Measurements from ENCODE around the gene ASXL1.
"Not testable (repeated sequence)": the region's sequence is repeated elsewhere in the genome, so short reads cannot be mapped to it uniquely, and the experiment has no call there.

Gene ASXL1

DNA sequence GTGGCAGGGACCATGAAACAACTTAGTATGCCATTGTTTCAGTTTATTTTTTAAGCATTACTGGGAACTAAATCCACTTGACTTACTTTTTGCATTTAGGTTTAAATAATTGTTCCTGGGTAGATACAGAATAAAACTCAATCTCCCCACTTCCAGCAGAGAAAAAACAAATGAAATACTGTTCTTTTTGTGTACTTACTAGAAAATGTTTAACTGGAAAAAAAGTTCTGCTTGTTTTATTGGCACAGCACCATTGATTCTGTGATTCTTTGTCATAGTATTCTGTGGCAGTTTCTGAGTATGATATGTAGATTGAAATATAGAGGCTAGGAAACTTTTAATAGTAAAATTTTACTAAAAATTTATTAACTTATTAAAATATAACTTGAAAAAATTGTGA lies 10.2 kb downstream of the ASXL1 start:
- TF ChIP-seq, protein P1, sequence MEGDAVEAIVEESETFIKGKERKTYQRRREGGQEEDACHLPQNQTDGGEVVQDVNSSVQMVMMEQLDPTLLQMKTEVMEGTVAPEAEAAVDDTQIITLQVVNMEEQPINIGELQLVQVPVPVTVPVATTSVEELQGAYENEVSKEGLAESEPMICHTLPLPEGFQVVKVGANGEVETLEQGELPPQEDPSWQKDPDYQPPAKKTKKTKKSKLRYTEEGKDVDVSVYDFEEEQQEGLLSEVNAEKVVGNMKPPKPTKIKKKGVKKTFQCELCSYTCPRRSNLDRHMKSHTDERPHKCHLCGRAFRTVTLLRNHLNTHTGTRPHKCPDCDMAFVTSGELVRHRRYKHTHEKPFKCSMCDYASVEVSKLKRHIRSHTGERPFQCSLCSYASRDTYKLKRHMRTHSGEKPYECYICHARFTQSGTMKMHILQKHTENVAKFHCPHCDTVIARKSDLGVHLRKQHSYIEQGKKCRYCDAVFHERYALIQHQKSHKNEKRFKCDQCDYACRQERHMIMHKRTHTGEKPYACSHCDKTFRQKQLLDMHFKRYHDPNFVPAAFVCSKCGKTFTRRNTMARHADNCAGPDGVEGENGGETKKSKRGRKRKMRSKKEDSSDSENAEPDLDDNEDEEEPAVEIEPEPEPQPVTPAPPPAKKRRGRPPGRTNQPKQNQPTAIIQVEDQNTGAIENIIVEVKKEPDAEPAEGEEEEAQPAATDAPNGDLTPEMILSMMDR (IDR thresholded peaks at IDR 0.05; ENCODE audit: poor library complexity, severe bottlenecking): no peak

DNA sequence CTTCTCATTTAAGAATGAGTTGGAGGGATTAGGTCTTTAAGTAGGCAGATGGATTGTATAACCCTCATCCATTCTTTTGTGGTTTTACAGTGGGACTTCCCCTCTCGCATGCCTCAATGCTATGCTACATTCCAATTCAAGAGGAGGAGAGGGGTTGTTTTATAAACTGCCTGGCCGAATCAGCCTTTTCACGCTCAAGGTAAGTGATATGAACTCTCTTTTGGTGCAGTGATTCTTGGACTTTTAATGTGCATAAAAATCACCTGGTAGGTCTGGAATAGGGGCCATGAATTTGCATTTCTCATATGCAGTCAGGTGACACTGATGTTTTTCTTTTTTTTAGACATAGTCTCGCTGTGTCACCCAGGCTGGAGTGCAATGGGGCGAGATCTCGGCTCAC lies 10.8 kb downstream of the ASXL1 start:
- Histone ChIP-seq H3K27ac (ENCODE audit: poor library complexity, severe bottlenecking) (no peak overlapping the region), H3K4me3 (ENCODE audit: severe bottlenecking) (no peak overlapping the region), H3K9me3 (ENCODE audit: severe bottlenecking) (no peaks in the 10 kb centered on the region), H3K36me3 (ENCODE audit: low read depth) (peaks cover 72% of the 10 kb centered on the region), H3K27me3 (ENCODE audit: insufficient read depth, poor library complexity, severe bottlenecking) (no peaks in the 10 kb centered on the region), H3K4me1 (ENCODE audit: insufficient read depth, poor library complexity, severe bottlenecking) (no peaks in the 10 kb centered on the region)
- ATAC-seq (ENCODE audit: low read depth): no peak
- TF ChIP-seq, protein P1 (IDR thresholded peaks at IDR 0.05; ENCODE audit: poor library complexity, severe bottlenecking): no peak
- DNase-seq (ENCODE audit: low spot score): no peak

More for the DNA sequence above, 10.2 kb downstream of the ASXL1 start:
- H3K9me3 ChIP-seq (ENCODE audit: severe bottlenecking): no peaks in the 10 kb centered on the region
- no peak overlapping the region for H3K4me3 ChIP-seq (ENCODE audit: severe bottlenecking)
- peaks cover 66% of the 10 kb centered on the region for H3K36me3 ChIP-seq (ENCODE audit: low read depth)
- H3K27me3 ChIP-seq (ENCODE audit: insufficient read depth, poor library complexity, severe bottlenecking): no peaks in the 10 kb centered on the region
- H3K27ac ChIP-seq (ENCODE audit: poor library complexity, severe bottlenecking): no peak overlapping the region
- no peaks in the 10 kb centered on the region for H3K4me1 ChIP-seq (ENCODE audit: insufficient read depth, poor library complexity, severe bottlenecking)
- DNase-seq (ENCODE audit: low spot score): no peak
- ATAC-seq (ENCODE audit: low read depth): no peak

DNA sequence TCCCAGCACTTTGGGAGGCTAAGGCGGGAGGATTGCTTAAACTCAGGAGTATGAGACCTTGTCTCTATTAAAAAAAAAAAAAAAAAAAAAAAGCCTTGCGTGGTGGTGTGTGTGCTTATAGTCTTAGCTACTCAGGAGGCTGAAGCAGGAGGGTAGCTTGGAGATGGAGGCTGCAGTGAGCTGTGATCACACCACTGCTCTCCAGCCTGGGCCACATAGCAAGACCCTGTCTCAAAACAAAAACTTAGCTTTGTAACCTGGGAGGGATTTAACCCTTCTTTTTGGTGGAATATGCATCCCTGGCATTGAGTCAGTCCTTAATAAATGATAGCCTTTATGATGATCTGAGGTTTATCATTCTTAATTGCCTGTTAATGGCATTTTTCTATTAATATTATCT lies 12.8 kb downstream of the ASXL1 start:
- no peaks in the 10 kb centered on the region for H3K9me3 ChIP-seq (ENCODE audit: severe bottlenecking)
- H3K27me3 ChIP-seq (ENCODE audit: insufficient read depth, poor library complexity, severe bottlenecking): no peaks in the 10 kb centered on the region
- H3K4me1 ChIP-seq (ENCODE audit: insufficient read depth, poor library complexity, severe bottlenecking): no peaks in the 10 kb centered on the region
- ATAC-seq (ENCODE audit: low read depth) (no peak), DNase-seq (ENCODE audit: low spot score) (no peak)
- TF ChIP-seq, protein P1 (IDR thresholded peaks at IDR 0.05; ENCODE audit: poor library complexity, severe bottlenecking): no peak
- no peak overlapping the region for H3K27ac ChIP-seq (ENCODE audit: poor library complexity, severe bottlenecking)
- no peak overlapping the region for H3K4me3 ChIP-seq (ENCODE audit: severe bottlenecking)
- peaks cover 92% of the 10 kb centered on the region for H3K36me3 ChIP-seq (ENCODE audit: low read depth)

DNA sequence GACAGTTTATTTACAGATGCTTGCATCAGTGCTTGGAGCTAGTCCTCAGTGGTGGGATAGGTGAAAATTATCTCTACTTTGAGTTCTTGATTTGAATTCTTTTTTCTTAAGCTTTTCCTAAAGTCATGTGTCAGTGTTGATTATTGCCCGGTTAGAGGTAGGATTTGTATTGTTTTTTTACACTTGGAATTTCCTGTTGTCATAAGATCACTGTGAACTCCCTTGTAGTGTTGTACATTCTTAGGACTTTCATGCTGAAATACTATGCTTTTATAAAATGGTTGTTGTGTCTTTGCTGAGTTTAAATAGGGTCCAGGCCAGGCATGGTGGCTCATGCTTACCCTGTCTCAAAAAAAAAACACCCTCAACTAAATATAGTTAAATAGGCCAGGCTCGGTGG lies 20.3 kb downstream of the ASXL1 start:
- Histone ChIP-seq H3K27ac (ENCODE audit: poor library complexity, severe bottlenecking) (no peak overlapping the region), H3K4me1 (ENCODE audit: insufficient read depth, poor library complexity, severe bottlenecking) (no peaks in the 10 kb centered on the region), H3K27me3 (ENCODE audit: insufficient read depth, poor library complexity, severe bottlenecking) (no peaks in the 10 kb centered on the region), H3K9me3 (ENCODE audit: severe bottlenecking) (no peaks in the 10 kb centered on the region), H3K4me3 (ENCODE audit: severe bottlenecking) (no peak overlapping the region), H3K36me3 (ENCODE audit: low read depth) (peaks cover 80% of the 10 kb centered on the region)
- ATAC-seq (ENCODE audit: low read depth) (no peak), DNase-seq (ENCODE audit: low spot score) (no peak)
- TF ChIP-seq, protein P1 (IDR thresholded peaks at IDR 0.05; ENCODE audit: poor library complexity, severe bottlenecking): no peak

DNA sequence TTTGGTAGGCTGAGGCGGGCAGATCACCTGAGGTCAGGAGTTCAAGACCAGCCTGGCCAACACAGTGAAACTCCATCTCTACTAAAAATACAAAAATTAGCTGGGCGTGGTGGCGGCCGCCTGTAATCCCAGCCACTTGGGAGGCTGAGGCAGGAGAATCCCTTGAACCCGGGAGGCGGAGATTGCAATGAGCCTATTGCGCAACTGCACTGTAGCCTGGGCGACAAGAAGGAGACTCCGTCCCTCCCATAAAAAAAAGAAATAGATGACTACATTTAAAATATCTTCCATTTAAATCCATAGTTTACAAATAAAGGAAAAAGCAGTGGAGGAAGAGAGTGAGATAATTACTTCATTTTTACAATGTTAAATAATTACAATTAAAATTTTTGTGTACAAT lies 21.9 kb downstream of the ASXL1 start:
- DNase-seq (ENCODE audit: low spot score); H3K4me1 ChIP-seq (ENCODE audit: insufficient read depth, poor library complexity, severe bottlenecking); H3K27me3 ChIP-seq (ENCODE audit: insufficient read depth, poor library complexity, severe bottlenecking); H3K27ac ChIP-seq (ENCODE audit: poor library complexity, severe bottlenecking); ATAC-seq (ENCODE audit: low read depth); H3K4me3 ChIP-seq (ENCODE audit: severe bottlenecking); H3K9me3 ChIP-seq (ENCODE audit: severe bottlenecking): not testable (repeated sequence)
- peaks cover 70% of the 10 kb centered on the region for H3K36me3 ChIP-seq (ENCODE audit: low read depth)

Measured in RWPE2 (cell line).